DND-41 (cell line): ENCODE data around the gene BLOC1S5.

Experiments
- CTCF ChIP-seq: IDR thresholded peaks from 2 replicates; pipeline ENCODE4 v1.5.1; 2012; ENCODE audit warnings: borderline replicate concordance, low read length, moderate library complexity, mild to moderate bottlenecking; ENCODE audit not compliant: poor library complexity, severe bottlenecking; ENCODE audit errors: extremely low read depth
- EZH2 ChIP-seq: IDR thresholded peaks from 3 replicates; pipeline ENCODE4 v1.6.1; 2012; ENCODE audit warnings: borderline replicate concordance, low read depth, mild to moderate bottlenecking, moderate library complexity, low read length, inconsistent platforms; ENCODE audit not compliant: severe bottlenecking

DNA sequence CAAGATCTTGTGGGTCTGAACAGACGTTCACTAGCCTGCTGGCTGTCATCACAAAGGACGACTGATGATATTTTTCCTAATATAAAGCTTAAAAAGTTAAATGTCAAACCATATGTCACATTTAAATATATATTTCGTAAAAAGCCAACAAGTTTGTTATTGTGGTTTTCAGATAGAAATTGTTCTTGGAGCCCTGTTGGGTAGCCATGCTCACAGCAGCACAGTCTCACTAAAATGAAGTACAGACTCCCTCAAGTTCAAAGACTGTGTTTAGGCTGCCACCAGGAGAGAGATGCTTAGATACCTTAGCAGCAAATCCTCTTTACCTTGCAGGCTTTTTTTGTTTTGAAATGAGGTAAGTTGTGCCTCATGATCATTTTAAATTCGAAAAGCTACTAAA lies 20.4 kb upstream of the BLOC1S5 start:
- TF ChIP-seq CTCF (no peak), EZH2 (no peak)
